Thyroid gland (tissue), 4 donors: Measurements from ENCODE around the gene TP53I13.

Experiments used
- POLR2A ChIP-seq, 2 donors: fragments of 450-650 bp; IDR thresholded peaks; one replicate each; pipeline ENCODE4 v1.6.1; 2017; ENCODE audit warnings: antibody characterized with exemption in 2 of 2, mild to moderate bottlenecking in 2 of 2, moderate library complexity in 1 of 2
- TF ChIP-seq, protein P1 (sequence below), 6 experiments: fragments of 200-600 bp in 3 of 6; fragments of 450-650 bp in 3 of 6; sonication (generic) in 3 of 6; IDR thresholded peaks; one replicate each; pipeline ENCODE4 v1.5.1; 2016 to 2019; ENCODE audit warnings: antibody characterized with exemption in 6 of 6, mild to moderate bottlenecking in 2 of 6, inconsistent platforms in 1 of 6, moderate library complexity in 1 of 6

DNA sequence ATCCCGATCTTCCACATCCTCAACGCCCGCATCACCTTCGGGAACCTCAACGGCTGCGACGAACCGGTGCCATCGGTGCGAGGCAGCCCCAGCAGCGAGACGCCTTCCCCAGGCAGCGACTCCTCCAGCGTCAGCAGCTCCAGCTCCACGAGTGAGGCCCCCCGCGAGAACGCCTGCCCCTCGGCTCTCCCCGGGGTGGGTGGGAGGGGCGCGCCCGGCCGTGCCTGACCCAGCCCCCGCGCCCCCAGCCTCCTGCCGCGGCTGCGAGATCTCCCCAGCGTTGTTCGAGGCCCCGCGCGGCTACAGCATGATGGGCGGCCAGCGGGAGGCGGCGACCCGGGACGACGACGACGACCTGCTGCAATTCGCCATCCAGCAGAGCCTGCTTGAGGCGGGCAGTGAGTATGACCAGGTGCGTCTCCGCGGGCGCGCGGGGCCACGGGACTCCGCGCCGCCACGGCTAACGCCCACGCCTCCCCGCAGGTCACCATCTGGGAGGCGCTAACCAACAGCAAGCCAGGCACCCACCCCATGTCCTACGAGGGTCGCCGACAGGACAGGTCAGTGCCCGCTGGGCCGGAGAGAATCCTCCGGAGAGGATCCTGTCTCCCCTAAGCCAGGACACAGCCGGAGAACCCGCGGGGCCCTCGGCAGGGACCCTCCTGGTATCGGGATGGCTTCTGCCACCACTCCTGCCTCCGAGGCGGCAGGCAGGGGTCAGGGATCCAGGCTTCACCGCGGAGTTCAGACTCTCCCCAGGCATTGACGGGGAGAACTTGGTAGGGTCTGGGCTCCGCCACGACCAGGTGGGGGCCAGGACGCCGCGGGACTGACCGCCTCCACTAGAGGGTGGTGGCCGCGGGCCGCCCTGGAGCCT, 44.1 kb downstream of the TP53I13 start:
- TF ChIP-seq, protein P1, sequence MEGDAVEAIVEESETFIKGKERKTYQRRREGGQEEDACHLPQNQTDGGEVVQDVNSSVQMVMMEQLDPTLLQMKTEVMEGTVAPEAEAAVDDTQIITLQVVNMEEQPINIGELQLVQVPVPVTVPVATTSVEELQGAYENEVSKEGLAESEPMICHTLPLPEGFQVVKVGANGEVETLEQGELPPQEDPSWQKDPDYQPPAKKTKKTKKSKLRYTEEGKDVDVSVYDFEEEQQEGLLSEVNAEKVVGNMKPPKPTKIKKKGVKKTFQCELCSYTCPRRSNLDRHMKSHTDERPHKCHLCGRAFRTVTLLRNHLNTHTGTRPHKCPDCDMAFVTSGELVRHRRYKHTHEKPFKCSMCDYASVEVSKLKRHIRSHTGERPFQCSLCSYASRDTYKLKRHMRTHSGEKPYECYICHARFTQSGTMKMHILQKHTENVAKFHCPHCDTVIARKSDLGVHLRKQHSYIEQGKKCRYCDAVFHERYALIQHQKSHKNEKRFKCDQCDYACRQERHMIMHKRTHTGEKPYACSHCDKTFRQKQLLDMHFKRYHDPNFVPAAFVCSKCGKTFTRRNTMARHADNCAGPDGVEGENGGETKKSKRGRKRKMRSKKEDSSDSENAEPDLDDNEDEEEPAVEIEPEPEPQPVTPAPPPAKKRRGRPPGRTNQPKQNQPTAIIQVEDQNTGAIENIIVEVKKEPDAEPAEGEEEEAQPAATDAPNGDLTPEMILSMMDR (IDR thresholded peaks at IDR 0.05) = no peak
- TF ChIP-seq POLR2A (IDR thresholded peaks at IDR 0.05) = no peak
